ENCODE measurements around the gene ACBD3.

The ACBD3 gene

GRCh38 chr1:226199971-226200370 lies 13.4 kb upstream of the ACBD3 start:
- DNase-seq: no peak

DNA sequence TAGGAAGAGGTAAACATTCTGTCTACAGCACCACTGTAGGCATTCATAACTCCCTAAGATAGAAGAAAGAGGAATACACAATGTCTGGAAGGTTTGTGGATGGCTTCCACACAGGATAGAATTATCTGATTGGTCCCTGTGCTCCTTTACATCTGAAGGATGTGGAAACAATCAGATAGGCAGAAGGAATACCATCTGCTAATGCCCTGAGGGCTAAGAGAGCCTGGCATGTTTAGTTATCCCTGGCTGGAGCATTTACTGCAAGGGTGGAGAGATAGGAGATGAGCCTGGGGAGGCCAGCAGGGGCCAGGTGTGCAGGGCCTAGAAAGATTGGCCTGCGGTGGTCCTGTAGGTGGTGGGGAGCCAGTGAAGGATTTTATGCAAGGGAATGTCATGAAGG lies 8.6 kb upstream of the ACBD3 start:
- peak; percentile 26 for DNase-seq

GRCh38 chr1:226187380-226187779 lies 839 bp upstream of the ACBD3 start:
- no peak for DNase-seq

DNA sequence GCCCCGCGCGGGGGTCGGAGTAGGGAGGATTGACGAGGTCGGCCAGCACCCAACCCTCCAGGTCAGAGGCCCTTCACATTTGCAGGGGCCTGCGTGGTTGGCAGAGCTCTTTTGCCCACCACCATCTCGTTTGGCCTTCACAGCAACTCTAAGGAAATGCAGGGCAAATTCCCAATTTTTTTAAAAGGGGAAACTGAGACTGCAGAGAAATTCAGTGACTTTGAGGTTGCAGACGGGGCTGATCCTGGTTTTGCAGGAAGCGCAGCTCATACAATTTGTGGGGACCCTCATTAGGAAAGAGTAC lies 430 bp upstream of the ACBD3 start:
- no peak for DNase-seq

DNA sequence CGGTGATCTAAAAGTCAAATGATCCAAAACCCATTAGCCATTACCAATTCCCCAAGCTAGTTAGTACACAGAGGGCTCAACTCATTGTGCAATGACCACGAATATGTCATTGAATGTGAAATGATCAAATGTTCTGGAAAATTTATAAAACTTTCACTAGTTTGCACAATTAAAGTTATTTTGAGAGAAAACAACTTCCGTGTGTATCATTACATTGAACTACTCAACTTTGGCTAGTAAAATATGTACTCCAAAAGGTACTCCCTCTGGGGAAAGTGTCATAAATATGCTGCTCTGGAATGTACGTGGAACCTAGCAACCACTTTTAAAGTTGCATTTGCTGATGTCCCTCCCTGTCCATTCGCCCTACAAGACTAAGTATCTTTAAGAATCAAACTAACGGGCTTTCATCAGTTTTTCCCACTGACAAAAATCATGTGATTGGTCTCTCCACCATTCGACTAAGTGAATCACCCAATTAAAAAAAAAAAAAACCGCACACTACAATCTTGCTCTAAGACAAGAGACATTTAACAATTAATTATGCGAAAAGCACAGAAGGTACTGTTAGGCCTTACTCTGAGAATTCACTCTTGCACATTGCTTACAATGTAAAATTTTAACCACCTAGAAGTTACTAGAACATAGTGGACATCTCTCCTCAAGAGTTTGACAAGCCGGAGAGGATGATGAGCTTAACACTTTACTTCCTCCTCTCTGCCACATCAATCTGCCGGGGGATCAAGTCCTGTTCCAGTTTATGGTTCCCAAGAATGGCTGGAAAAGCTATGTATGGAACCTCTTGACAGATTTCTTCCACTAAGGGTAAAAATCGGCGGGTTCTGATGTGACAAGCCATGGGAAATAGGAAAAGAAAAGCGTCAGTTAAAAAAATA lies 1.2 kb downstream of the ACBD3 start:
- DNase-seq: peak; percentile 48

DNA sequence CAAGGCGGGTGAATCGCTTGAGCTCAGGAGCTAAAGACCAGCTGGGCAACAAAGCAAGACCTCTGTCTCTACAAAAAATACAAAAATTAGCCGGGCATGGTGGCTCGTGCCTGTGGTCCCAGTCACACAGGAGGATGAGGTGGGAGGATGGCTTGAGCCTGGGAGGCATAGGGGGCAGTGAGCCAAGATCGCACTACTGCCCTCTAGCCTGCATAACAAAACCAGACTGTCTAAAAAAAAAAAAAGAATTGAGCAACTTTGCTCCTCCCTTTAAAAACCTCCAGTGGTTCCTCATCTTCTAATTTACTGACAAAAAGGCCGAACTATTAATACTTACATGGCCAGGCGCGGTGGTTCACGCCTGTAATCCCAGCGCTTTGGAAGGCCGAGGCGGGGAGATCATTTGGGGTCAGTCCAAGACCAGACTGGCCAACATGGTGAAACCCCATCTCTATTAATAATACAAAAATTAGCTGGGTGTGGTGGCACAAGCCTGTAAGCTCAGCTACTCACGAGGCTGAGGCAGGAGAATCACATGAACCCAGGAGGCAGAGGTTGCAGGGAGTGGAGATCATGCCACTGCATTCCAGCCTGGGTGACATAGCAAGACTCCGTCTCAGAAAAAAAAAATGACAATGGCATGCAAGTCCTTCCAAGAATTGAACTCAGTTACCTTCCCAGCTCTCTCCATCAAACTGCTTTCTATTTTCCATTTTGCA lies 4.4 kb downstream of the ACBD3 start:
- DNase-seq: peak; percentile 67

DNA sequence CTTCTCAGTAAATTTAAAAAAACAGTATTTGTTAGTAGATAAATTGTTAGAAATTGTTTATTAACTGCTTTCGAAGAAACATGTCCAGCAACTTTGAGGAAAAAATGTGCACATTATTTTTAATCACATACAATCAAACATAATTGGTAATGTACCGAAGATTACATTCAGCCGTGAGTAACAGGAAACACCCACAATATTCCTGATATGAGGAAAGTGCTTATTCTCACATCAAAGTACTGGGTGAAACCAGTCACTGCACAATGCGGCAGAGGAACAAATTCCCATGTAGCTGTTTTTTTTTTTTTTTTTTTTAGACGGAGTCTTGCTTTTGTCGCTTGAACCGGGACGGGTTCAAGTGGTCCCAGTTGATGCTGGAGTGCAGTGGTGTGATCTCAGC lies 9.7 kb downstream of the ACBD3 start:
- no peak for DNase-seq

- DNase-seq: no peak
Measured at GRCh38 chr1:226172589-226172988, 14.0 kb downstream of the ACBD3 start.

DNA sequence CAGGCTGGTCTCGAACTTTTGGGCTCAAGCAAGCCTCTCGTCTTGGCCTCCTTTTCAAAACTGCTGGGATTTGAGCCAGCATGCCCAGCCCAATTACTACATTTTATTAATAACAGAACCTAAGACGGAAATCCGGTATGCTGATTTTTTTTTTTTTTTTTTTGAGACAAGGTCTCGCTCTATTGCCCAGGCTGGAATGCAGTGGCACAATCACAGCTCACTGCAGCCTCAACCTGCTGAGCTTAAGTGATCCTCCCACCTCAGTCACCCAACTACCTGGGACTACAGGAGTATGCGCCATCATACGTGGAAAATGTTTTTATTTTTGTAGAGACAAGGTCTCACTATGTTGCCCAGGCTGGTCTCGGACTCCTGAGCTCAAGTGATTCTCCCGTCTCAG lies 20.2 kb downstream of the ACBD3 start:
- DNase-seq: no peak

- DNase-seq: no peak
Measured at GRCh38 chr1:226164154-226164553, 22.4 kb downstream of the ACBD3 start.

DNA sequence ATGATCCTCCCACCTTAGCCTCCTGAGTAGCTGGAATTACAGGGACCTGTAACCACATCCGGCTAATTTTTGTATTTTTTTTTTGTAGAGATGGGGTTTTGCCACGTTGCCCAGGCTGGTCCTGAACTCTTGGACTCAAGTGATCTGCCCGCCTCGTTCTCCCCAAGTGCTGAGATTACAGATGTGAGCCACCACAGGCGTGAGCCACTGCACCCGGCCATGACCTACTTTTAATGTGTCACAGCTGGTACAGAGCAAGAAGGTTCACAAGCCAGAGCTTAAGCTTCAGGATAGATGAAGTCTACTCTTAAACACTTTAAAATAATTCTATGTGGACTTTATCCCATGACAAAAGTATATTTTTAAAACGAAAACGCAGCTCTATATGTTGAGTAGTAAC lies 23.6 kb downstream of the ACBD3 start:
- no peak for DNase-seq

DNA sequence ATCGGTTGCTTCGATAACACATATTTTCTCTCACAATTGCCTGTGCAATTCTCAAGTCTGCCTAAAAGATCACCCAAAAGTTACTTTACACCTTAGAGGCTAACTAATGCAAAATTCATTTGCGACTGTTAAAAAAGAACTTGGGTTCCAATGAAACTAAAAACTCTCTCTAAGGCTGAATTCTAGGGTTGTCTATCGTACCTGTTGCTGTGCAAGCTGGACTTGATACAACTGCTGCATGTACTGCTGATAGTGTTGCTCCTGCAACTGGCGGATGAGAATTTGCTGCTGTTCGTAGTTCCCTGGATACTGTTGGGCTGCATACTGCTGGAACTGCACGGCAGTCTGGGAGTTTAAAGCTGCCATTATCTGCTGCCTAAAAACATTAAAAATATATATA lies 27.6 kb downstream of the ACBD3 start:
- no peak for DNase-seq

DNA sequence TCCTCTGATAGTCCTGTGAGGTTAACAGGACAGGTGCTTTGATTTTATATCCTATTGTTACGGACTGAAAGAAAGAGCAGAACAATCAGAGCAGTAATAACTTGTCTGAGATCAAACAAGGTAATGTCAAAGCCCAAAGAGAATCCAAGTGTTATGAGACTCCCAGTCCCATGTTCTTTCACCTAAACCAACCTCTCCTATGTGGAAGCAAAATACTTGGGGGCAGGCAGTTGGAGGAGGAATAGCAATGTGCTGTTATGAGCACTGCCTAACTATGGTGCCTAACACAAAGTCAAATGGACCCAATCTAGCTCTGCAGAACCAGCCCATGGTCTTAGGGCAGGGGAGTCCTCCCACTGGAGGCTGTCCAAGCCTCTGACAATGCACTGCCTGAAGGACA lies 28.1 kb downstream of the ACBD3 start:
- no peak for DNase-seq

DNA sequence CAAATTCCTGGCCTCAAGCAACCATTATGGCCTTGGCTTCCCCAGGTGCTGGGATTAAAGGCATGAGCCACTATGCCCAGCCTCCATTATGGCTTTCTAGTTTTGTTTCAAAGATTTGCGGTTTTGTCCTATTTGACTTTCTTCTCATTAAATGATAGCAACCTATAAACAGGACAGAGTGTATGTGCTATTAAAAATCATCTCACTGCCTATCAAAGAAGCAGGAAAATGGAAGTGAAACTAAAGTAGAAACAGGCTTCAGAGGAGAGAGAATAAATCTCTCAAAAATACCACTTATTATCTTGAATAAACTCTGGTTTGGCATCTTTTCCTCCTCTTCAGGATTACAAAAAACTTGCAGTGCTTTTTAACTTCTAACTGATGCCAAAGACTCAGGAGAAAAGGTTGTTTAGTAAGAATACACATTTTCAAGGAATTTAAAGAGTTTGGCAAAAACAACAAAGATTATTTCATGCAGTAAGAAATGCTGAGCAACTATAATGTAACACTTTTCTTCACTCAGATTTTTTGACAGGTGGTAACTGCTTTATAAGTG lies 28.7 kb downstream of the ACBD3 start:
- DNase-seq: no peak

- DNase-seq: no peak
Measured at GRCh38 chr1:226154593-226154992, 31.9 kb downstream of the ACBD3 start.

- no peak for DNase-seq
Measured at GRCh38 chr1:226149806-226150205, 36.7 kb downstream of the ACBD3 start.

DNA sequence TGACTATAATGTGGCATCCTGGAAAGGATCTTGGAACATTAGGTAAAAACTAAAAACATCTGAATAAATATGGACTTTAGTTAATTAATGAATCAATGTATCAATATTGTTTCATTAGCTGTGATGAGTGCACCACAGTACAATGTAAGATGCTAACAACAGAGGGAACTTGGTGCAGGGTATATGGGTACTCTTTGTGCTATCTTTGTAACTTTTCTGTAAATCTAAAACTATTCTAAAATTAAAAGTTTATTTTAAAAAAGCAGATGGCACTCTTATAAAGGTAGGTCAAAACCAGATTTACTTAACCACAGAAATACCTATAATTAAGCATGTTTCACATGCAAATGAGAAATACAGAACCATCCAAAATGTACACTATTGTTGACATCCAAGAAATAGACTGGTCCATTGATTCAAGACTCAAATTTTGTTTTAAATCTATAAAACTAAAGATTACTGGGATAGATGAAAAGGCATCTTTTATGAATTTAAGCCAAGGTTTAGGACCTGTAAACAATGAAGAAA lies 38.4 kb downstream of the ACBD3 start:
- DNase-seq: no peak

DNA sequence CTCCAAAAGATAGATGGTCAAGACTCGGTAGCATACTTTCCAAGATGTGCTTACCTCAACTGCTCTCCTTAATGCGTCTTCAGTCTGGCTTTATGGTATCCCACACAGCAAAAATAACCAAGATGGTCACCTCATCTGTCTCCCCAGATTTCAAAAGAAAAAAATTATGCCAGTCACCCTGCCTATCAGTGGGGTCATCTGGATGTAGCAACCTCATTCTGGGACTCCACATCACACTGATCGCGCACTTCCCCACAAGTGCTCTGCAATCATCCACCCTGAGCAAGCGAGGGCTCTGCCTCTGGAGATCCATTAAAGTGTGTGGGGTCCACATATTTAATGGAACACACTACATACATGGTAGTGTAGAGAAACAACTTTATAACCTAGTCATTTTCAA lies 42.5 kb downstream of the ACBD3 start:
- no peak for DNase-seq

GRCh38 chr1:226135709-226136108 lies 50.8 kb downstream of the ACBD3 start:
- no peak for DNase-seq

- DNase-seq: no peak
Measured at GRCh38 chr1:226135059-226135651, 51.4 kb downstream of the ACBD3 start.

DNA sequence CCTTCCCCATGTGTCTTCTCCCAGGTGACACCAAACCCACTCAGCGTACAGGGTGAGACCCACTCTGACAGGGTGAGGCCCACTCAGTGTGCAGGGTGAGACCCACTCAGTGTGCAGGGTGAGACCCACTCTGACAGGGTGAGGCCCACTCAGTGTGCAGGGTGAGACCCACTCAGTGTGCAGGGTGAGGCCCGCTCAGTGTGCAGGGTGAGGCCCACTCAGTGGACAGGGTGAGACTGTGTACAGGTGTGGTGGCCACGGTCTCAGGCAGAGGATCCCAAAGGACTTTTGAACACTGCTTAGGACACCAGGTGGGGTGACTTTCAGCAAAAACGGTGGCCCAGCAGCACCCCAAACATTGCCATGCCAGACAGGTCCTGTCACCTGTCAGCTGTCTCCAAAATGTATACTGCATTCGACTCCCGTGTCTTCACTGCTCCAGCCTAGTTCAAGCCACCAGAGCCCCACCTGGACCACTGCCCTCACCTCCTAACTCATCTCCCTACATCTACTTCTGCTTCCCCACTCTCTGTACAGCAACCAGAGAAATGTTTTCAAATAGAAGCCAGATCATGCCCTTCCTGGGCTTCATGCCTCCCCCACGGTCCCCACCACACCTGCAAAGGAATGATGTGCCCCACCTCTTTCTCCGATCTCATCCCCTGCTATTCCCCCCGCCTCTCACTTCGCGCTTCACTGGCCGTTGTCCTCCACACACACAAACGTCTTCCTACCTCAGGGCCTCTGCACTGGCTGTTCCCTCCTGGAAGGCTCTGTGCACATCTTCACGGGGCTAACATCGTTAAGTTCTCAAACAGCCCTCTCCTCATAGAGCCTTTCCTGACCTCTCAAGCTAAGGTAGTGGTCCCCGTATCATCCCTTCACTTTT lies 52.1 kb downstream of the ACBD3 start:
- DNase-seq: no peak

DNA sequence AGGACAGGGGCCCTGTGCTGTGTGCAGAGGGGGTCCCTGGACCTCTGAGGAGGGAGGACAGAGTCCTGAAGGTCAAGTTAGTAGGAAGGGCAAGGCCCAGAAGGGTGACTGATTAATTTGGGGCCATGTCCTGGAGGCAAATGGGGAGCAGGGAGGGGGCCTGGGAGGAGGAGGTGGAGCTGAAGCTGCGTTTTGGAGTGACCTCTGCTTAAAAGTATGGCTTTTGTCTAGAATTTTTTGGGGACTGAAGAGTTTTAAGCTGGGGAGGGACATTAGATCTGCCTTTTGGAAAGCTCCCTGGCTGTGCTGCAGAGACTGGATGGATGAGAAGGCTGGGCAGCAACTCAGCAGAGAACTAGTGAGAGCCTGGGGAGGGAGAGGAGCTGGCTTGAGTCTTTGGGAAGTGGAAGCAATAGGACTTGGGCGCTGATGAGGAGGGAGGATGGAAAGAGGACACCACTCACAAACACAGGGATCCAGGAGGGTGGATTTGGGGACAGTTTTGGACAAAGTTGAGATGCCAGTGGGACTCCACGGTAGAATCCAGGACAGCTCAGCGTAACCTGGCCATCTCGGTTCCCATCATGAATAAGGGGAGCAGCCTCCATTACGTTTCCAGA lies 52.9 kb downstream of the ACBD3 start:
- DNase-seq: no peak

All from EL (cell line).